Measurements from ENCODE around the gene KLRF1. TPM values are rescaled to one million over a fixed set of nuclear protein-coding genes. Genes with fewer than 3 reads are reported as not detected.

KLRF1 gene
- total RNA-seq, 4 donors from 2014 or later, result 0.35 to 0.99 (median 0.37) TPM

DNA sequence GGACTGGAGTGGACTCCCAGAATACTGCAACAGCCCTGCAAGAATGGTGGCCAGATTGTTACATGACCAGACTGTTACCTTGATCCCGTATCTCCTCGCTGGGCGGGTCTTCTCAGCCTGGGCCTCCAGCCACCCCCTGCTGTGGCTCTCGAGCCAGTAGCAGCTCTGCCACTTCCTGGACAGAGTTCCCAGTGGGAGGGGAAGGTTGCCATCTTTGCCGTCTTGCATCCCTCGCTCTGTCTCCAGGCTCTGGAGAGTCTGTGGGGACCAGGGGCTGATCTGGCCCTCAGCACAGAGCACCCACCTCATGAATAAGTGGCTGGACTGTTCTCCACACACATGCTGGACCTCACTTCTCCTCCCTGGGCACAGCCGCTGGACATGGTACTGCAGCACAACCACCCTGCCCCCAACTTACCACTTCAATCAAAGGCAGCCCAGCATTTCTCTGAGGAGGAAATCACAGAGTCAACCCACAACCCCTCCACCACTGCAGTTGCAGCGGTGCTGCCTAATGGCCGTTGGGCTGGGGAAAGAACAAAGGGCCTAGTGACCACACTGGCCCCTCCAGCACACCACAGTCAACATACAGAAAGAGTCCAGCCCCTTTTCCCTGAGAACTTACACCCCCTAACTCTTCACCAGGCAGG, 6.9 kb upstream of the KLRF1 start:
- no peak for TF ChIP-seq POLR2A (IDR thresholded peaks at IDR 0.05)
- TF ChIP-seq, protein P1, sequence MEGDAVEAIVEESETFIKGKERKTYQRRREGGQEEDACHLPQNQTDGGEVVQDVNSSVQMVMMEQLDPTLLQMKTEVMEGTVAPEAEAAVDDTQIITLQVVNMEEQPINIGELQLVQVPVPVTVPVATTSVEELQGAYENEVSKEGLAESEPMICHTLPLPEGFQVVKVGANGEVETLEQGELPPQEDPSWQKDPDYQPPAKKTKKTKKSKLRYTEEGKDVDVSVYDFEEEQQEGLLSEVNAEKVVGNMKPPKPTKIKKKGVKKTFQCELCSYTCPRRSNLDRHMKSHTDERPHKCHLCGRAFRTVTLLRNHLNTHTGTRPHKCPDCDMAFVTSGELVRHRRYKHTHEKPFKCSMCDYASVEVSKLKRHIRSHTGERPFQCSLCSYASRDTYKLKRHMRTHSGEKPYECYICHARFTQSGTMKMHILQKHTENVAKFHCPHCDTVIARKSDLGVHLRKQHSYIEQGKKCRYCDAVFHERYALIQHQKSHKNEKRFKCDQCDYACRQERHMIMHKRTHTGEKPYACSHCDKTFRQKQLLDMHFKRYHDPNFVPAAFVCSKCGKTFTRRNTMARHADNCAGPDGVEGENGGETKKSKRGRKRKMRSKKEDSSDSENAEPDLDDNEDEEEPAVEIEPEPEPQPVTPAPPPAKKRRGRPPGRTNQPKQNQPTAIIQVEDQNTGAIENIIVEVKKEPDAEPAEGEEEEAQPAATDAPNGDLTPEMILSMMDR (IDR thresholded peaks at IDR 0.05), result no peak
- intact Hi-C loops (cut with DNase I), result no loop called here
- Histone ChIP-seq H3K27me3 (peaks cover 0 to 14% (median 0%) of the 10 kb centered on the region in 4 donors), H3K9me3 (no peaks in the 10 kb centered on the region), H3K4me3 (no peak overlapping the region), H3K36me3 (no peaks in the 10 kb centered on the region), H3K4me1 (no peaks in the 10 kb centered on the region), H3K27ac (no peak overlapping the region)
- no peak for DNase-seq
- WGBS, 2 donors, result 83 to 86% methylated on average over 3 to 9 of the region's 9 CpGs

DNA sequence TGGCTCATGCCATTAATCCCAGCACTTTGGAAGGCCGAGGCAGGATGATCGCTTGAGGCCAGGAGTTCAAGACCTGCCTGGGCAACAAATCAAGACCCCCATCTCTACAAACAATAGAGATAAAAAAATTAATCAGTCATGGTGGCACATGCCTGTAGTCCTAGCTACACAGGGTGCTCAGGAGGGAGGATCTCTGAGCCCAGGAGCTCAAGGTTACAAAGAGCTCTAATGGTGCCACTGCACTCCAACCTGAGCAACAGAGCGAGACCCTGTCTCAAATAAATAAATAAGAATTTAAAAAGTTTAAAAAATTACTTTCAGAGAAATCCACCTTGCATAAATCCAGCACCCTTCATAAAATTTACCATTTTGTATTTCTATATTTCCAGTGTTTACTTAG, 2.2 kb downstream of the KLRF1 start:
- no peak for DNase-seq
- Histone ChIP-seq H3K36me3 (no peaks in the 10 kb centered on the region), H3K4me3 (no peak overlapping the region), H3K27me3 (no peaks in the 10 kb centered on the region), H3K4me1 (no peaks in the 10 kb centered on the region), H3K9me3 (no peaks in the 10 kb centered on the region), H3K27ac (no peak overlapping the region)
- no peak for TF ChIP-seq POLR2A (IDR thresholded peaks at IDR 0.05)
- 83 to 94% methylated on average over 3 of the region's 3 CpGs for WGBS, 2 donors
- intact Hi-C loops (cut with DNase I), result no loop called here

DNA sequence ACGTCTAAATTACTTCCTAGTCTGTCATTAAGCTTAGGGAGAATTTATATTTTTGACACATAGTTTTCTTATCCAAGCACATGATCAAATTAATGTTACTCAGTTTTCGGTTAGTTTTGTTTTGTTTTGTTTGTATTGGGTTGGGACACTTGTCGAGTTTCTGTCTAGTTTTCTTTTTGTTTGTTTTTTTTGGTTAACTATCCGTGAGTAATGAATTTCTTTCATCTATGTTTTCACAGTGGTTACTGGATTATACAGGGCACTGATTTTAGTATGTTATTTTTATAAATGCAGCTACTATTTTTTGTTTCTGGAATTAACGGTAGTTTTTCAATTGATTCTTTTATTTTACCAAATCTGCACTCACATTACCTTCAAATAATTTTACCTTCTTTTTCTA, 2.7 kb downstream of the KLRF1 start:
- Histone ChIP-seq H3K27ac (no peak overlapping the region), H3K36me3 (no peaks in the 10 kb centered on the region), H3K9me3 (no peaks in the 10 kb centered on the region), H3K4me1 (no peaks in the 10 kb centered on the region), H3K27me3 (no peaks in the 10 kb centered on the region), H3K4me3 (no peak overlapping the region)
- intact Hi-C loops (cut with DNase I), result no loop called here
- no peak for DNase-seq
- 63 to 70% methylated on average over 5 of the region's 5 CpGs for WGBS, 2 donors
- TF ChIP-seq POLR2A (IDR thresholded peaks at IDR 0.05), result no peak
- TF ChIP-seq, protein P1 (IDR thresholded peaks at IDR 0.05), result no peak

DNA sequence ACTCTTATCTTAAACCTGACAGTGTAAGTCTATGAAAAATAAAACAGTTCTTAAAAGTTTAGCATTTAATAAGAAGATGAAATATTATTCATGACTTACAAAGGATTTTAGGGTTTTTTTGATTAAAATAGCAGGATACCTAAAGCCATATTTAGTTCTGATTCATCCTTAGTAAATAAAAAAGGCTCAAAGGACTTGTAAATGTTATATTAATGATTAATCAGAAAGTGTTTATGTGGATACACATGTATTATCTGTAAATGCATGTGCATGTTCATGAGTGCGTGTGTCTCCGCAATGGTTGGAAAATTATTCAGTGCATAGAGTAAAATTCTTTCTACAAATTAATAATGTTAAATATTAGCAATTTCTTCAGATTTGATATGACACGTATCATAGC, 4.4 kb downstream of the KLRF1 start:
- no peaks in the 10 kb centered on the region for H3K36me3 ChIP-seq
- H3K27ac ChIP-seq, result no peak overlapping the region
- H3K4me3 ChIP-seq, result no peak overlapping the region
- 56 to 59% methylated on average over 3 of the region's 3 CpGs for WGBS, 2 donors
- no peak for TF ChIP-seq POLR2A (IDR thresholded peaks at IDR 0.05)
- TF ChIP-seq, protein P1 (IDR thresholded peaks at IDR 0.05), result no peak
- no peak for DNase-seq
- intact Hi-C loops (cut with DNase I), result no loop called here
- H3K27me3 ChIP-seq, result no peaks in the 10 kb centered on the region
- no peaks in the 10 kb centered on the region for H3K4me1 ChIP-seq
- no peaks in the 10 kb centered on the region for H3K9me3 ChIP-seq

DNA sequence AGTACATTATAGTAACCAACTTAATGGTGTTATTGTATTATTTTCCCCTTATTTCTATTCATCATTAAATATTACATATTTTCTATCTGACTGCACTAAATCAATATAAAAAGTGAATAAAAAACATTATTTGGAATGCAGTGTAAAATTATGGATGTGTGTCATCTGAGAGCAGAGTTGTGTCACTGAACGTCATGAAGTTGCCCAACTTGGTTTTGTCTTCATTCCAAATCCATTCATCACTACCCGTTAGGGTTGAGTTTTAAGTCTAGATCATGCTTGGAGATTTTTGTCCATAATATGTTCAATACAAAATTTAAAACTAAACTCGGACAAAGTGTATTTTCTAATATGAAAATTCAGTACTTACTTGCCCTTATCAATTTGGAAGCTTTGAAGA, 16.1 kb downstream of the KLRF1 start:
- H3K27ac ChIP-seq, result no peak overlapping the region
- no peaks in the 10 kb centered on the region for H3K36me3 ChIP-seq
- intact Hi-C loops (cut with DNase I), result no loop called here
- H3K9me3 ChIP-seq, result no peaks in the 10 kb centered on the region
- H3K27me3 ChIP-seq, result no peaks in the 10 kb centered on the region
- TF ChIP-seq, protein P1 (IDR thresholded peaks at IDR 0.05), result no peak
- no peak for TF ChIP-seq POLR2A (IDR thresholded peaks at IDR 0.05)
- no peak overlapping the region for H3K4me3 ChIP-seq
- H3K4me1 ChIP-seq, result no peaks in the 10 kb centered on the region
- no peak for DNase-seq
- WGBS, 2 donors, result 54 to 55% methylated on average over 3 of the region's 3 CpGs

DNA sequence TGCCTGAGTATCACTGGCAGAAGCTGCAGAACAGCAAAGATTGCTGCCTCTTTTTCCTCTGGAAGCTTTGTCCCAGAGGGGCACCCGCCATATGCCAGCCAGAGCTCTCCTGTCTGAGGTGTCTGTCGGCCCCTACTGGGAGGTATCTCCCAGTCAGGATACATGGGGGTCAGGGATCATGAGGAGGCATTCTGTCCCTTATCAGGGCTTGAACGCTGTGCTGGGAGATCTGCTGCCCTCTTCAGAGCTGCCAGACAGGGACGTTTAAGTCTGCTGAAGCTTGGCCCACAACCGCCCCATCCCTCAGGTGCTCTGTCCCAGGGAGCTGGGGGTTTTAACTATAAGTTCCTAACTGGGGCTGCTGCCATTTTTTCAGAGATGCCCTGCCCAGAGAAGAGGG, 21.6 kb downstream of the KLRF1 start:
- 92% methylated on average over 2 of the region's 5 CpGs; no CpG with 5 or more reads in 1 of the 2 donors for WGBS, 2 donors
- peaks cover 0 to 15% (median 0%) of the 10 kb centered on the region in 3 donors for H3K9me3 ChIP-seq
- H3K27ac ChIP-seq, result no peak overlapping the region
- H3K36me3 ChIP-seq, result peaks cover 0 to 26% (median 3%) of the 10 kb centered on the region in 3 donors
- intact Hi-C loops (cut with DNase I), result no loop called here
- H3K4me1 ChIP-seq, result no peaks in the 10 kb centered on the region
- H3K27me3 ChIP-seq, result no peaks in the 10 kb centered on the region
- no peak for TF ChIP-seq POLR2A (IDR thresholded peaks at IDR 0.05)
- TF ChIP-seq, protein P1 (IDR thresholded peaks at IDR 0.05), result no peak
- DNase-seq, result no peak
- no peak overlapping the region for H3K4me3 ChIP-seq
